NOMO-1 treated with DMSO at 0.1 percent for 48 hours (cell line): ENCODE measurements around the gene MTIF2.
A peak's percentile ranks its signal among the peaks of the same experiment; 100 is the strongest.
"Not testable (repeated sequence)": the region's sequence is repeated elsewhere in the genome, so short reads cannot be mapped to it uniquely, and the experiment has no call there.

Experiments
- DNase-seq: peaks from one replicate; lab custom pipeline; 2025; ENCODE audit not compliant: unreplicated experiment; lab: John Stamatoyannopoulos, UW

Gene MTIF2

GRCh38 chr2:55242617-55243016 lies 26.4 kb downstream of the MTIF2 start:
- DNase-seq: no peak

- DNase-seq: not testable (repeated sequence)
These were observed 27.4 kb downstream of the MTIF2 start for GRCh38 chr2:55241582-55241981.

DNA sequence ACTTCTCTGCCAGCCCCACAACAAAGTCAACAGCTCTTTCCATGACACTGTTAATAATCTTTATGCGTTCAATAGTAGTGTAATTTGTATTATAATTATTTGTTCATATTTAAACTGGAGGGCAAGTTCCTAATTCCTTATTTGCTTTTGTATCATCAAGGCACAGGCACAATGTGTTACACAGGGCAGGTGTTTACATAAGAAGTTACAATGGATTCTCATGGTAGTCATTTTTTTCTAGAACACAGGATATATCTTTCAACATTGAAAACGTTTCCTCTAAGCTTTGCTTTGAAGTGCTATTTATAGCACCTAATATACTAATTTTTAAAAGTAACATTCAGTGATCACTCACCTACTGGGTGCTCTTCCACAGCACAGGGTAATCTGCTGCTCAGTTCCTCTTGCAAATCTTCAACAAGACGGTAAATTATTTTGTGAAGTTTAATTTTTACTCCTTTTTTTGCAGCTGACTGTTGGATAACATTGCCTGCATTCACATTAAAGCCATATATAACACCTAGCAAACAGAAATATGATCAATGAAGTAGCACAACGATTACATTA lies 29.3 kb downstream of the MTIF2 start:
- no peak for DNase-seq

DNA sequence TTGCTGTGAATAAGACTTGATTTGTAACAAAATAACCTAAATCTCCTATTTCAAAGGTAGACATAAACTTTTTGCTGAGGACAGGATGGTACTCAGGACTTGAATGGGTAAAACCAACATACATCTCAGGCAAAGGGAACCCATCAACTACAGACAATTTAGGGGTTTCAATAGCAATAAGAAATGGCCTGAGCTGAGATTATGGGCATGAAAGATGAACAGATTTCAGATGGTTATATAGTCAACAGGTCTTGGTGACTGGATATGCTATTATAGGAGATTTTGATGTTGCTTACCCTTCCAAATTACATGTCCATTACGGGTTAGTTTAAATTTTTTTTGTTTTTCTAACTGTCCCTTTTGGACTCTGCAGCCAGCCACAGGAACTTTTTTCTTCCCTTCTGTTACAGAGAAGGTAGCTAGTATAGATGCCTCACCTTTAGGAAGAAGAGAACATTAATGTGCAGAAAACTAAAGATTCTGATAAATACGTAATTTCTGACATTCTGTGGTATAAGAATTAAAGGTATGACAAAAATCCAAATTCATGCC lies 32.0 kb downstream of the MTIF2 start:
- no peak for DNase-seq

GRCh38 chr2:55235724-55236538 lies 33.1 kb downstream of the MTIF2 start:
- DNase-seq: no peak

DNA sequence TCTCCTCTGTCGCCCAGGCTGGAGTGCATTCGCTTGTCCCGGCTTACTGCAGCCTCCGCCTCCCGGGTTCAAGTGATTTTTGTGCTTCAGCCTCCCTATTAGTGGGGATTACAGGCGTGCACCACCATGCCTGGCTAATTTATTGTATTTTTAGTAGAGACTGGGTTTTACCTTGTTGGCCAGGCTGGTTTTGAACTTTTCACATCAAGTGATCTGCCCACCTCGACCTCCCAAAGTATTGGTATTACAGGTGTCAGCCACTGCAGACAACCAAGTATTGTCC lies 35.4 kb downstream of the MTIF2 start:
- DNase-seq: no peak

DNA sequence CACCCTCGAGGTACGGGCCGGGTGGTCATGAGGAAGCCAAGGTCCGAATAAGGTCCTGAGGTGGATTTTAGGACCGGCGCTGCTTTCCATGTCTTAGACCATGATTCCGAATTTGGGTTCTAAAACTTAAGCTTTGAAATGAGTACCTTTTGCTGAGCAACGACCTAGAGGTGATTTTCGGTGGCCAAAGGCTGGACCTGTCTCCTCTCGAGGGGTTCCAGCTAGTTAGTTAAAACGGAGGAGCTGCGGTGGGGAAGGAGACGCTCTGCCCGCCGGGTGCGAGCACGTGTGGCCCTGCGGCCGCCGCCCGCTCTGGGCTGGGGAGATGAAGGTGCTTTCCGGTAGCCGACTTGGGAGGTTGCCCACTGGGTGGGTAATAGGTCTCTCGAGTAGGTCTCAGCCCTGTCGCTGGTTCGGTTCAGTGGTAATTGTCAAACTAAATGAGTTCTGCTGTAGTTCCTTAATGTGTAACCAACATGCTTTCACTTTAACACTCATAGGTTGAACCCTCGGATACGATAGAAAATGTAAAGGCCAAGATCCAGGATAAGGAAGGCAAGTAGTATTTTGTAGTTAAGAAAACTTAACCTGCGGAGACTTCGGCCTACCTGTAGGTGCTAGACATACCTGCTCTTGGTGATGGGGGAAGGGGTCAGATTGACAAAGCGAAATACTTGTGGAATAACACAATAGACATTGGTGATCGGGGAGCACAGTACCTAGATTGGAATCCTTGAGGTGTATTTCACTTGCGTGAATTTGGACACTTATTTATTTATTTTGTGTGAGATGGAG lies 36.0 kb downstream of the MTIF2 start:
- peak; percentile 19 for DNase-seq

GRCh38 chr2:55232084-55232862 lies 36.8 kb downstream of the MTIF2 start, which contains the start of the genes CLHC1 and RPS27A:
Gene CLHC1, minus strand, starts transcription at chr2:55232293. Its CDS starts 9,882 bp downstream, at chr2:55222411.
Gene RPS27A, plus strand, starts transcription at chr2:55232688. Its CDS starts 137 bp downstream, at chr2:55232825.
- DNase-seq: peak; percentile 91

GRCh38 chr2:55231546-55232083 lies 37.4 kb downstream of the MTIF2 start:
- no peak for DNase-seq

DNA sequence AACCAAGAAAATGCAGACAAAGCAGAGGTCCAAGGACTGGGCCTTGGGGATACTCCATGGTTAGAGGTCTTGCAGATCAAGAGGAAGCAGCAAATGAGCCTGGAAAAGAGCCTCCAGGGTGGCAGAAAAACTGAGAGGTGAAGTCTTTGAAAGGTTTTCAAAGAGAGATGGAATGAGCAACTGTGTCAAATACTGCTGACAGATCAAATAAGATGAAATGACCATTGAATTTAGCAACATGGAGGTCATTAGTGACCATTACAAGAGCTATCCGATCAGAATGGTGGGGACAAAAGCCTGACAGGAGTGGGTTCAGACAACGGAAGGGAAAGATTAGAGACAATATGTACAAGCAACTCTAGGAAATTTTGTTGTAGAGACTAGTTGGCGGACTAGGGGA lies 38.5 kb downstream of the MTIF2 start:
- no peak for DNase-seq

DNA sequence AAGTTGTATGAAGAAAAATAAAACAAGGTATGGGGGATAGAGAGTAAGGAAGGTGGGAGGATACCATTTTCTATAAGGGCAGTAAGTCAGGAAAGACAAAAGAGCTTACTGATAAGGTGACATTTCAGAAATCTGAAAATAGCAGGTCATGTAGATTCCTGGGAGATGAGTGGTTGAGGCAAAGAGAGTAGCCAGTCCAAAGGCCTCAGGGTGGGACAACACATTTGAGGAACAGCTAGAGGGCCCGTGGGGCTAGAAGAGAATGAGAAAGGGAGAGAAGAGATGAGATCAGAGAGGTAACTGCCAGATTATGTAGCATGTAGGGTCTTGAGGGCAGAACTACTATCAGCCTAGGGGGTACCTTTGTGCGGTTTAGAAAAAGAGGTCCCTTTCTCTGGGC lies 39.8 kb downstream of the MTIF2 start:
- DNase-seq: no peak

- DNase-seq: no peak
These were observed 40.8 kb downstream of the MTIF2 start for GRCh38 chr2:55228226-55228563.

GRCh38 chr2:55227437-55228225 lies 41.4 kb downstream of the MTIF2 start:
- peak; percentile 62 for DNase-seq

DNA sequence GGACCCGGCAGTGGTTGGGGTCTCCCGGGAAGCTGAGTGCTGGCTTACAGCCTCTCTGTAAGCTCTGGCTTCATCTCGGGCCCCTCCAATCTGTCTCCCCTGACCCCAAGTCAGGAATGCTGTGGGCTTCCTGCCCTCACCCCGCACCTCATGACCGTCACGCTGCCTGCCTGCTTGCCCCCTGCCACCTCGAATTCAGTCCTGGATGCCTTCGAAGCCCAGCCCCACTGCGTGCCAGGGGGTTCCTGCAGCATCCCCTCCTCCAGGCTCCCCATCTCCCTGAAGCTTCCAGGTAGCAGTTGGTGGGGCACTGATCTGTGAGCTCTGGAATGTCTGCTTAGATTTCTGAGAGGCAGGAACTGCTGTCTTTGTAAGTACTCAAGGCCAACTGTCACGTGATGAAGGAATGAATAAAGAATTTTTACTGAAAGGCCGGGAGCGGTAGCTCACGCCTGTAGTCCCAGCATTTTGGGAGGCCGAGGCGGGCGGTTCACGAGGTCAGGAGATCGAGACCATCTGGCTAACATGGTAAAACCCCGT lies 43.5 kb downstream of the MTIF2 start:
- no peak for DNase-seq

DNA sequence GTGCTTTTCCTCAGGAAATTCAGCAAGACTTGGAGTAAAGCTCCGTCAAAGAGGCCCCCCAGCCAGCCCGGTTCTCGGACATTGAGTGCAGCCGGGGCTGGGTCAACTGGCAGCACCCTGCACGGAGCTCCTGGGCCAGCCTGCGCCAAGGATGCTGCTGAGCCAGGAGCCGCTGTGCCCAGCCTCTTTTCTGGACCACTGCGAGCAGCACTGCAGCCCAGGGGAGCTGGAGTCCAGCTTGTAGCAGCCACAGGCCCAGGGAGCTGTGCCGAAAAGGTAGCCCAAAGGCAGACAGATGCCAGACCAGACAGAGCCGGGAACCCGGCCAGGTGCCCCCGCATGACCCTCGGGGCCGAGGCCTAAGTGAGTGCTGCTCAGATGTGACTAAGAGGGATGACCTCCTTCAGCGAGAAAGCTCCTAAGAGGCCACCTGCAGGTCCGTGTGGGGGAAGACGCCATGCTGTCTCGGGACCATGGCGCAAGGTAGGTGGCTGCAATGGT lies 44.2 kb downstream of the MTIF2 start:
- no peak for DNase-seq

DNA sequence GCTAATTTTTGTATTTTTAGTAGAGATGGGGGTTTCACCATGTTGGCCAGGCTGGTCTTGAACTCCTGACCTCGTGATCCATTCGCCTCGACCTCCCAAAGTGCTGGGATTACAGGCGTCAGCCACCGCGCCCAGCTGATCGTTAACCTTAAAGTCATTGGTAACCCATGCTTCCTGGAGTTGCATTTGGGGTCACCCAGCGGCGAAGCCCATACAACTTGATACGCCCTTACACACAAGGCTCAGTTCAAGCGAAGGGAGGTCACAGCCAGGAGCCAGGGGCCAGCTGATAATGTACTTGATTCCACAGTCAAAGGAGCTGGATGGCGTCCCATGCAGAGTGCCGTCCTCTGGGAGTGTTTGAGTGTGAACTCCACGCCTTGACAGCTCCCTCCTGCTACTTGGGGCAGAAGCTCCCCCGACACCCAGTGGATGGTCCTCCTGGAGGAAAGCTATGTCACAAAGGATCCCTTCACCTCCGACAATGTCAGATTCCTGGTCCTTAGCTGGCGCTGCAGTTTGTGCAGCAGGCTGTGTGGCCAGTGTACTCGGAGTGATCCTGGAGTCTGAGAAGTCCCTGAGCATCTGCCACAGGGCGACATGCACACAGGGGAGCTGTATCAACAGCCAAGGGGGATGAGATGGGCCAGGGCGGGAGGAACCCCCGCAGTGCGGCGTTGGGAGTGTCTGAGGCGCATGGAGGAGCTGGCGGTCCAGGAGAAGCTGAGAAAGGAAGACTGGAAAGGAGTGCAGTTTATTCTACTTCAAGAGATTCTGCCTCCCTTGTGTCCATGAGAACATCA lies 44.9 kb downstream of the MTIF2 start:
- DNase-seq: no peak

DNA sequence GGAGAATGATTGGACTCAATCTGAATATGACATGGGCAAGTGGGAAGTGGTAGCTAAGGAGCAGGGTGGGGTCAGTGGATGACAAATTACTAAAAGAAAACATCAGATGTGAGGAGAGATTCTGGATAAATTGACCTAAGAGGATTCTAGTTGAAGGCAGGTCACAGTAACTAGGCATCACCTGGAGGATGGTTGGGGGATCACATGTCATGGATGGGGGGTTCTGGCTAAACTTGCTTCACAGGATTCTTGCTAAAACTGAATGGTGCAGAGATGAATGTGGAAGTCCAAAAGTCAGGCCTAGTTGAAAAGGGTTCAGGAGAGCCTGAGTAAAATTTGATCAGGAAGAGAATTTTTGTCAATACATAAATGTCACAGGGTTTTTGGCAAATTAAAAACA lies 55.2 kb downstream of the MTIF2 start:
- DNase-seq: no peak

DNA sequence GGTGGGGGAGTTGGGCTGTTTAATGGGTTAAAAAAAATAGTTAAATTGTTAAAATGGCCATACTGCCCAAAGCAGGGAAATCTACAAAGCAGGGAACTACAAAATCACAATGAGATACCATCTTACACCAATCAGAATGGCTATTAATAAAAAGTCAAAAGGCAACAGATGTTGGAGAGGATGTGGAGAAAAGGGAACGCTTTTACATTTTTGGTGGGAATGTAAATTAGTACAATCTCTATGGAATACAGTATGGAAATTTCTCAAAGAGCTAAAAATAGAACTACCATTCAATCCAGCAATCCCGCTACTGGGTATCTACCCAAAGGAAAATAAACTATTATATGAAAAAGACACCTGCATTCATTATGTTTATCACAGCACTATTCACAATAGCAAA lies 64.1 kb downstream of the MTIF2 start:
- no peak for DNase-seq

- no peak for DNase-seq
These were observed 64.5 kb downstream of the MTIF2 start for GRCh38 chr2:55204536-55204935.
